ENCODE data around the gene RPSA. TPM values are rescaled to one million over a fixed set of nuclear protein-coding genes. Genes with fewer than 3 reads are reported as not detected.

The RPSA gene
- total RNA-seq, 1 experiment from 2014 or later = 1,562 TPM

Other genes with a start within 250 kb of the RPSA start
- gene XIRP1, start 214.1 kb upstream of the RPSA start, total RNA-seq (2022) = 0.14 TPM in 1 of 2 replicates, not detected in the other
- 0.61 TPM in 1 of 2 replicates, not detected in the other for gene CX3CR1, start 126.7 kb upstream of the RPSA start, total RNA-seq (2022)
- not detected in 2 replicates for gene CCR8, start 77.0 kb upstream of the RPSA start, total RNA-seq (2022)
- gene SLC25A38, start 23.4 kb upstream of the RPSA start, total RNA-seq (2022) = 33.1 and 37.7 TPM in 2 replicates
- 0.27 and 0.60 TPM in 2 replicates for gene MOBP, start 61.0 kb downstream of the RPSA start, total RNA-seq (2022)

Measured in Caco-2 (cell line).